ENCODE measurements around the gene INPP5D. TPM values are rescaled to one million over a fixed set of nuclear protein-coding genes. Genes with fewer than 3 reads are reported as not detected.

INPP5D gene
- total and polyA plus RNA-seq, 8 donors = 3.7 to 564 (median 8.5) TPM

DNA sequence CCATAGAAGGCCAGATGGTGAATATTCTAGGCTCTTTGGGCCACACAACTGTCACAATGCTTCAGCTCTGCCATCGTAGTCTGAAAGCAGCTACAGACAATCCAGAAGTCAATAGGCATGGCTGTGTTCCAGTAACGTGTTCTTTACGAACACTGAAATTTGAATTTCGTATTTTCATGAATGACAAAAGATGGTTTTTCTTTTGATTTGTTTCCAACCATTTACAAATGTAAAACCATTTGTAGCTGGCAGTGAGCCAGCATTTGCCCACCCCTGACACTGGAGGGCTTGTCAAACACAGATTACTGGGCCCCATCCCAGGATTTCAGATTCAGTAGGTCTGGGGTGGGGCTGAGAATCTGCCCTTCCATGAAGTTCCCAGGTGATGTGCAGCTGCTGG lies 108.3 kb downstream of the INPP5D start:
- Histone ChIP-seq H3K27me3 (peaks cover 0 to 19% (median 0%) of the 10 kb centered on the region in 3 donors), H3K4me3 (no peak overlapping the region), H3K4me1 (peaks cover 8 to 26% (median 11%) of the 10 kb centered on the region in 4 donors), H3K36me3 (peaks cover 0 to 53% (median 36%) of the 10 kb centered on the region in 4 donors), H3K27ac (no peak overlapping the region), H3K9me3 (no peaks in the 10 kb centered on the region)
- TF ChIP-seq CTCF (IDR thresholded peaks at IDR 0.05) (no peak), POLR2A (IDR thresholded peaks at IDR 0.05) (no peak), POLR2AphosphoS5 (IDR thresholded peaks at IDR 0.05) (no peak), EP300 (IDR thresholded peaks at IDR 0.05) (no peak)
- no peak for DNase-seq
- 84 to 90% (median 87%) methylated on average over 4 of the region's 4 CpGs for WGBS, 5 donors
- intact Hi-C loops (cut with DNase I; ENCODE audit: low total_unique reads) = no loop called here

GRCh38 chr2:233168919-233169318 lies 108.8 kb downstream of the INPP5D start:
- peaks cover 0 to 15% (median 0%) of the 10 kb centered on the region in 3 donors for H3K27me3 ChIP-seq
- H3K36me3 ChIP-seq = peaks cover 0 to 50% (median 36%) of the 10 kb centered on the region in 4 donors
- no peak overlapping the region for H3K27ac ChIP-seq
- DNase-seq = no peak
- H3K4me1 ChIP-seq = peaks cover 8 to 25% (median 11%) of the 10 kb centered on the region in 4 donors
- no peaks in the 10 kb centered on the region for H3K9me3 ChIP-seq
- H3K4me3 ChIP-seq = no peak overlapping the region
- 86 to 95% (median 89%) methylated on average over 8 to 11 of the region's 11 CpGs for WGBS, 5 donors
- no peak for TF ChIP-seq EP300 (IDR thresholded peaks at IDR 0.05)
- TF ChIP-seq POLR2A (IDR thresholded peaks at IDR 0.05) = no peak
- no peak for TF ChIP-seq POLR2AphosphoS5 (IDR thresholded peaks at IDR 0.05)
- no peak for TF ChIP-seq CTCF (IDR thresholded peaks at IDR 0.05)
- intact Hi-C loops (cut with DNase I; ENCODE audit: low total_unique reads) = no loop called here

DNA sequence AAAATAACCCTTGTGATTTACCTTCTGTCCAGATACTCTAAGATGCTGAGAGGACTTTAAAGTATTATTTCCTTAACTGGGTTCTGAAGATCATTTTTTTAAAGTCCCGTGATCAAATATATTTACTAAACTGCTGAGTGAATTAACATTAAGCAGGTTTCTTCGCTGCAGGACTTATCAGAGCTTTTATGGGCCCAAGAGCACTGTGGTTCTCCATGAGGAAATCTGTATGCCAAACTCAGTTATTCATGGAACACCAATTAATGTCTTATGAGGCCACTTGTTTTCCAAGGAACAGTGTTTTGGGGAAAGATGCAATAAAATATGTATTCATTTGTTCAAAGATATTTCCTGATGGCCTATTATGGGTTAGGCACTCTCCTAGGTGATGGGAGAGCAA lies 111.2 kb downstream of the INPP5D start:
- H3K4me1 ChIP-seq = peaks cover 2 to 6% (median 3%) of the 10 kb centered on the region in 4 donors
- DNase-seq = no peak
- 91 to 96% (median 96%) methylated on average over 2 of the region's 2 CpGs for WGBS, 5 donors
- H3K4me3 ChIP-seq = no peak overlapping the region
- H3K27me3 ChIP-seq = peaks cover 0 to 8% (median 0%) of the 10 kb centered on the region in 3 donors
- no peak for TF ChIP-seq POLR2AphosphoS5 (IDR thresholded peaks at IDR 0.05)
- TF ChIP-seq CTCF (IDR thresholded peaks at IDR 0.05) = no peak
- TF ChIP-seq EP300 (IDR thresholded peaks at IDR 0.05) = no peak
- TF ChIP-seq POLR2A (IDR thresholded peaks at IDR 0.05) = no peak
- H3K36me3 ChIP-seq = peaks cover 0 to 38% (median 32%) of the 10 kb centered on the region in 4 donors
- no peak overlapping the region for H3K27ac ChIP-seq
- H3K9me3 ChIP-seq = no peaks in the 10 kb centered on the region
- intact Hi-C loops (cut with DNase I; ENCODE audit: low total_unique reads) = no loop called here

DNA sequence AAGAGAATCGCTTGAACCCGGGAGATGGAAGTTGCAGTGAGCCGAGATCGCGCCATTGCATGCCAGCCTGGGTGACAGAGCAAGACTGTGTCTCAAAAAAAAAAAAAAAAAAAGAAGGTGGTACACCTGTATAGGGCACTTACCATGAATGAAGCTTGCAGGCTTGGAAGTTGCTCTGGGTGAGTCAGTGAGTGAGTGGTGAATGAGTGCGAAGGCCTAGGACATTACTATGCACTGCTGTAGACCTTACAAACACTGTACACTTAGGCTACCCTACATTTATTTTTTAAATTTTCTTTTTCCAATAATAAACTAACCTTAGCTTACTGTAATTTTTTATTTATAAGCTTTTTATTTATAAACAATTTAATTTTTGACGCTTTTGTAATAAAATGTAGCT lies 113.0 kb downstream of the INPP5D start:
- Histone ChIP-seq H3K27me3 (no peaks in the 10 kb centered on the region), H3K36me3 (peaks cover 0 to 49% (median 38%) of the 10 kb centered on the region in 4 donors), H3K9me3 (no peaks in the 10 kb centered on the region), H3K27ac (no peak overlapping the region), H3K4me1 (no peaks in the 10 kb centered on the region), H3K4me3 (no peak overlapping the region)
- WGBS, 5 donors = 94 to 98% (median 96%) methylated on average over 7 of the region's 7 CpGs
- intact Hi-C loops (cut with DNase I; ENCODE audit: low total_unique reads) = no loop called here
- TF ChIP-seq POLR2AphosphoS5 (IDR thresholded peaks at IDR 0.05) (no peak), EP300 (IDR thresholded peaks at IDR 0.05) (no peak), POLR2A (IDR thresholded peaks at IDR 0.05) (no peak), CTCF (IDR thresholded peaks at IDR 0.05) (no peak)
- no peak for DNase-seq

Data from stomach (tissue), 9 donors.